Measurements from ENCODE around the gene NLN. TPM values are rescaled to one million over a fixed set of nuclear protein-coding genes. Genes with fewer than 3 reads are reported as not detected.
"Not testable (repeated sequence)": the region's sequence is repeated elsewhere in the genome, so short reads cannot be mapped to it uniquely, and the experiment has no call there.

The NLN gene
- total and polyA plus RNA-seq, 12 donors, result 1.5 to 17.4 (median 13.4) TPM

DNA sequence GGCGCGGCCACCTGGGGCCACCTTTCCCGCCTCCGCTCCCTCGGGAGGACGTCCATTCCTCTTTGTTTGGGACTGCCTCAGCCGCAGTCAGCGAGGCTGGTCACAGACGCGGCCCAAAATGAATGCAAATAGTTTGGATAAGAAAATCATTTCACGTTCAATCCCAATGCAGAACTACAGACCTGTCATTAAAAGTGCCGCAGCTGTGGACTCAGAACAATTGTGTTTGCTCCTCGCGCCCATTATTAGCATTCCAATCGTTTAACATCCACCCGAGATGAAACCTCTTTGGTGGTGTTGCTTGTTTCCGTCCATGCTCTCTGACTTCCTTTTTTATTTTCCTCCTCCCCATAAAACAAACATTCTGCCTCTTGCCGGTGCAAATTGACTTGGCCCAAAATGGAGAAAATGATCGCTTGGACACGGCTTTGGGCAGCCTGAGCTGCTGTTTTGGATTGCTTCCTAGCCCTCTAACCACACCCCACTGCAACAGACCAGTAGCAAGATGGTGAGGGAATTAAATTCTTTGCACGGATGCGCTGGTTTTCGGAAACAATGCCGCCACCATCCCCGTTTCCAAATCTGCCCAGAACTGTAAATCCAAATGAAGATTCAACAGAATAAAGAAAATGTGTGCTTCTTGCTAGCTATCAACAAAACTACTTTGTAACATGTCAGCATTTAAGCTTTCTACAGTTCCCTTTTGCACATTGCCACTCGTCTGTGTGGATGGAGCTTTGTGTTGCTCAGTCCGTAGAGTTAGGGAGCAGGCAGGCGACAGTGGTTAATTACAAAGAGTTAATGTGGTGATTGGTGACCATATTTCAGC lies 784 bp downstream of the NLN start:
- H3K27me3 ChIP-seq, result no peaks in the 10 kb centered on the region
- intact Hi-C loops (cut with DNase I), result loop anchor here in 1 of 10 donors (10.0 kb wide), 1 partner anchor 202 kb away; the partner anchor contains the start of gene ERBIN
- H3K4me1 ChIP-seq, result peaks cover 4 to 56% (median 16%) of the 10 kb centered on the region in 9 donors
- DNase-seq (no peak), ATAC-seq (peak in 6 of 8 donors; percentile 17 to 35 (median 28))
- H3K36me3 ChIP-seq, result peaks cover 0 to 18% (median 0%) of the 10 kb centered on the region in 9 donors
- TF ChIP-seq, protein P1, sequence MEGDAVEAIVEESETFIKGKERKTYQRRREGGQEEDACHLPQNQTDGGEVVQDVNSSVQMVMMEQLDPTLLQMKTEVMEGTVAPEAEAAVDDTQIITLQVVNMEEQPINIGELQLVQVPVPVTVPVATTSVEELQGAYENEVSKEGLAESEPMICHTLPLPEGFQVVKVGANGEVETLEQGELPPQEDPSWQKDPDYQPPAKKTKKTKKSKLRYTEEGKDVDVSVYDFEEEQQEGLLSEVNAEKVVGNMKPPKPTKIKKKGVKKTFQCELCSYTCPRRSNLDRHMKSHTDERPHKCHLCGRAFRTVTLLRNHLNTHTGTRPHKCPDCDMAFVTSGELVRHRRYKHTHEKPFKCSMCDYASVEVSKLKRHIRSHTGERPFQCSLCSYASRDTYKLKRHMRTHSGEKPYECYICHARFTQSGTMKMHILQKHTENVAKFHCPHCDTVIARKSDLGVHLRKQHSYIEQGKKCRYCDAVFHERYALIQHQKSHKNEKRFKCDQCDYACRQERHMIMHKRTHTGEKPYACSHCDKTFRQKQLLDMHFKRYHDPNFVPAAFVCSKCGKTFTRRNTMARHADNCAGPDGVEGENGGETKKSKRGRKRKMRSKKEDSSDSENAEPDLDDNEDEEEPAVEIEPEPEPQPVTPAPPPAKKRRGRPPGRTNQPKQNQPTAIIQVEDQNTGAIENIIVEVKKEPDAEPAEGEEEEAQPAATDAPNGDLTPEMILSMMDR (IDR thresholded peaks at IDR 0.05), result no peak
- peak overlapping the region; percentile 70 to 100 (median 97) for H3K4me3 ChIP-seq
- peak overlapping the region in 9 of 10 donors; percentile 30 to 90 (median 79) for H3K27ac ChIP-seq
- WGBS, 2 donors, result 5 to 7% methylated on average over 28 of the region's 28 CpGs
- H3K9me3 ChIP-seq, result no peaks in the 10 kb centered on the region

DNA sequence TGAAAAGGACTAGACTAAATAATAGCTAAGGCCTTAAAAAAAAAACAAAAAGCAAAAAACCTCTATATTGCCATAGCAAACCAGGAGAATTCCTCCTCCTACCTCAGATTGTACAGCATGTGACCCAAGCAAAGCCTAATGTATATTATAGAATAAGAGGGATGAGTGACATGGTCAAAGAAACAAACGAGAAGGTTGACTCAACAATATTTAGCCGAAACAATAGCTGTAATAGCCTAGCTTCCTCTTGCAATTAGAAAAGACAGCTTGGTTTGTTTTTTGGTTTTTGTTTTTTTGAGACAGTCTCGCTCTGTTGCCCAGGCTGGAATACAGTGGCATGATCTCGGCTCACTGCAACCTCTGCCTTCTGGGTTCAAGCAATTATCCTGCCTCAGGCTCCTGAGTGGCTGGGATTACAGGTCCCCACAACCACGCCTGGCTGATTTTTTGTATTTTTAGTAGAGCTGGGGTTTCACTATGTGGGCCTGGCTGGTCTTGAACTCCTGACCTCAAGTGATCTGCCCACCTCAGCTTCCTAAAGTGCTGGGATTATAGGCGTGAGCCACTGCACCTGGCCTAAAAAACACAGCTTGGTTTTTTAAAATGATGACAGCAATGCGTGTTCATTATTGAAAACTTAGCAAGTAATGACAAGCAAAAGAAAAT lies 5.6 kb downstream of the NLN start:
- WGBS, 2 donors, result 85 to 91% methylated on average over 7 of the region's 7 CpGs
- H3K36me3 ChIP-seq, result no peaks in the 10 kb centered on the region
- TF ChIP-seq, protein P1 (IDR thresholded peaks at IDR 0.05), result no peak
- peak overlapping the region in 1 of 10 donors; percentile 47 for H3K27ac ChIP-seq
- peaks cover 0 to 3% (median 0%) of the 10 kb centered on the region in 11 donors for H3K9me3 ChIP-seq
- H3K4me1 ChIP-seq, result peaks cover 0 to 47% (median 4%) of the 10 kb centered on the region in 9 donors
- DNase-seq, result no peak
- H3K4me3 ChIP-seq, result no peak overlapping the region
- intact Hi-C loops (cut with DNase I), result loop anchor here in 1 of 10 donors (10.0 kb wide), 1 partner anchor 197 kb away; the partner anchor contains the start of gene ERBIN
- no peak for ATAC-seq
- no peaks in the 10 kb centered on the region for H3K27me3 ChIP-seq

GRCh38 chr5:65728218-65728617 lies 6.2 kb downstream of the NLN start:
- intact Hi-C loops (cut with DNase I), result loop anchor here in 1 of 10 donors (10.0 kb wide), 1 partner anchor 197 kb away; the partner anchor contains the start of gene ERBIN
- no peak overlapping the region for H3K27ac ChIP-seq
- WGBS, 2 donors, result 94 to 97% methylated on average over 1 of the region's 1 CpG
- TF ChIP-seq, protein P1 (IDR thresholded peaks at IDR 0.05), result no peak
- H3K27me3 ChIP-seq, result no peaks in the 10 kb centered on the region
- H3K36me3 ChIP-seq, result no peaks in the 10 kb centered on the region
- peaks cover 0 to 3% (median 0%) of the 10 kb centered on the region in 11 donors for H3K9me3 ChIP-seq
- peaks cover 0 to 41% (median 2%) of the 10 kb centered on the region in 9 donors for H3K4me1 ChIP-seq
- H3K4me3 ChIP-seq, result no peak overlapping the region
- ATAC-seq (no peak), DNase-seq (no peak)

GRCh38 chr5:65730910-65731309 lies 8.9 kb downstream of the NLN start:
- intact Hi-C loops (cut with DNase I), result no loop called here
- ATAC-seq, result peak in 2 of 8 donors; percentile 19 to 45
- WGBS, 2 donors, result 53 to 58% methylated on average over 2 of the region's 2 CpGs

GRCh38 chr5:65732046-65732445 lies 10.0 kb downstream of the NLN start:
- H3K36me3 ChIP-seq; H3K4me3 ChIP-seq; intact Hi-C loops (cut with DNase I); H3K9me3 ChIP-seq; H3K27me3 ChIP-seq: not testable (repeated sequence)
- H3K4me1 ChIP-seq, result peaks cover 0 to 29% (median 0%) of the 10 kb centered on the region in 9 donors
- ATAC-seq, result peak in 4 of 8 donors; percentile 49 to 64 (median 56)
- peak overlapping the region in 1 of 10 donors; percentile 56 for H3K27ac ChIP-seq
- 85 to 88% methylated on average over 3 of the region's 3 CpGs for WGBS, 2 donors
- DNase-seq, result peak in 1 of 2 donors; percentile 24

More at GRCh38 chr5:65730910-65731309, 8.9 kb downstream of the NLN start:
- Histone ChIP-seq H3K36me3 (no peaks in the 10 kb centered on the region), H3K27me3 (no peaks in the 10 kb centered on the region), H3K4me1 (peaks cover 0 to 33% (median 0%) of the 10 kb centered on the region in 9 donors), H3K27ac (no peak overlapping the region), H3K4me3 (no peak overlapping the region), H3K9me3 (peaks cover 0 to 3% (median 0%) of the 10 kb centered on the region in 11 donors)
- TF ChIP-seq, protein P1 (IDR thresholded peaks at IDR 0.05), result no peak
- no peak for DNase-seq

- ATAC-seq; H3K4me3 ChIP-seq; H3K36me3 ChIP-seq; H3K27me3 ChIP-seq; DNase-seq; H3K9me3 ChIP-seq; intact Hi-C loops (cut with DNase I): not testable (repeated sequence)
- 78 to 85% methylated on average over 7 of the region's 7 CpGs for WGBS, 2 donors
- peak overlapping the region in 1 of 10 donors; percentile 57 for H3K27ac ChIP-seq
- H3K4me1 ChIP-seq, result peaks cover 0 to 17% (median 0%) of the 10 kb centered on the region in 9 donors
These were observed 12.3 kb downstream of the NLN start for GRCh38 chr5:65734196-65734775.
